HG02763 (cell line): ENCODE data around the gene TMED1.
"Not testable (repeated sequence)": the region's sequence is repeated elsewhere in the genome, so short reads cannot be mapped to it uniquely, and the experiment has no call there.

ENCODE experiments used
- ATAC-seq: cut with Tn5 transposase; IDR thresholded peaks from one replicate; pipeline ENCODE4 v1.9.1; 2021; ENCODE audit warnings: mild to moderate bottlenecking, moderate library complexity; ENCODE audit not compliant: unreplicated experiment

Gene TMED1

GRCh38 chr19:10863107-10863717, 27.2 kb upstream of the TMED1 start:
- no peak for ATAC-seq

GRCh38 chr19:10862561-10863106, 26.6 kb upstream of the TMED1 start:
- ATAC-seq: no peak

DNA sequence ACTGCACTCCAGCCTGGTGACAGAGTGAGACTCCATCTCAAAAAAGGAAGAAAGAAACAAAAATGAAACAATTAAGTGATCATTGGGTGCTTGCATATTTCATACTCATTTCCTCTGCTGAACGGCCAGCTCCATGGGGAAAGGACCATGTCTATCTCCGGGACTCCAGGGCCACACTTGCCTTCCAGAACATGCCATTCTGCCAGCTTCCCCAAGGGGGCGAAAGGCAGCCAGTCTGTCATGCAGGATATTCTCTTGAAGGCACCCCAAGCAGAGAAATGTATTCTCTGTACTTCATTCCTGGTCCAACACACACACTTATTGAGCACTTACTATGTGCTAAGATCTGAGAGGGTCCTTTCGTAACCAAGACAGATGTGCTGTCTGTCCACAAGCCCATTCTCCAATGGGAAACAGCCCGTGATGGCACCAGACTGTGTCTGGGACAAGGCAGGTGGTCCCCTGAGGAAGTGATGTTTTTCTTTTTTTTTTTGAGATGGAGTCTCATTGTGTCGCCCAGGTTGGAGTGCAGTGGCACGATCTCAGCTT, 25.2 kb upstream of the TMED1 start:
- no peak for ATAC-seq

- no peak for ATAC-seq
Measured at GRCh38 chr19:10858204-10858828, 22.3 kb upstream of the TMED1 start.

GRCh38 chr19:10856899-10857298, 20.9 kb upstream of the TMED1 start:
- not testable (repeated sequence) for ATAC-seq

- no peak for ATAC-seq
Measured at GRCh38 chr19:10855879-10856522, 20.0 kb upstream of the TMED1 start.

- no peak for ATAC-seq
Measured at GRCh38 chr19:10854350-10855089, 18.5 kb upstream of the TMED1 start.

DNA sequence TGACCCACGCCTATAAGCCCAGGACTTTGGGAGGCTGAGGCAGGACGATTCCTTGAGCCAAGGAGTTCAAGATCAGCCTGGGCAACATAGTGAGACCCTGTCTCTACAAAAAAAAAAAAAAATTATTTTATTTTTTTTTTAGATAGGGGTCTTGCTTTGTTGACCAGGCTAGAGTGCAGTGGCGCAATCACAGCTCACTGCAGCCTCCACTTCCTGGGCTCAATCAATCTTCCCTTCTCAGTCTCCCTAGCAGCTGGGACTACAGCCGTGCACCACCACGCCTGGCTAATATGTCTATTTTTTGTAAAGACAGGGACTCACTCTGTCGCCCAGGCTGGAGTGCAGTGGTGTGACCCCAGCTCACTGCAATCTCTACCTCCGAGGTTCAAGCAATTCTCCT, 16.9 kb upstream of the TMED1 start:
- ATAC-seq: no peak

DNA sequence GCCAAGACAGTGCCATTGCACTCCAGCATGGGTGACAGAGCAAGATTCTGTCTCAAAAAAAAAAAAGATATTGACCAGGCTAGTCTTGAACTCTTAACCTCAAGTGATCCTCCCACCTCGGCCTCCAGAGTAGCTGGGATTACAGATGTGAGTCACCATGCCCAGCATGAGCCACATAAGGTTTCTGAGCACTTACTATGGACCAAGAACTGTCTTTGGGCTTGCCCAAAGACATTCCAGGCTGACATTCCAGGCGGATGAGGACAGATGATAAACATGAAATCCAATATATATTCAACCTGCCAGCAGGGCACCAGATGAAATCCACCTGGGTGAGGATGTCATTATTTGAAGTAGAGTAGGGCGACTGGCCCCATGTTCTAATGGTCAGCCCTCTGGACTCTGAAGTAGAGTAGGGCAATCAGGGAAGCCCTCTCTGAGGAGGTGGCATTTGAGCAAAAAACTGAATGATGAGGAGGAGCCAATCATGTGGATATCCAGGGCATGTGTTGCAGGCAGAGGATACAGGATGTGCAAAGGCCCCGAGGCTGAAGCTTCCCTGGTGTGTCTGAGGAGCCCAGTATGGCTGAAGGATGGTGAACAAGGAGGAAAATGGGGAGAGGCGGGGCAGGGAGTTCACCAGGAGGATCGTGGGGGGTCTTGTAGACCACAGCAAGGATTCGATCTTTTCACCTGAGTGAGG, 16.2 kb upstream of the TMED1 start:
- ATAC-seq: no peak

DNA sequence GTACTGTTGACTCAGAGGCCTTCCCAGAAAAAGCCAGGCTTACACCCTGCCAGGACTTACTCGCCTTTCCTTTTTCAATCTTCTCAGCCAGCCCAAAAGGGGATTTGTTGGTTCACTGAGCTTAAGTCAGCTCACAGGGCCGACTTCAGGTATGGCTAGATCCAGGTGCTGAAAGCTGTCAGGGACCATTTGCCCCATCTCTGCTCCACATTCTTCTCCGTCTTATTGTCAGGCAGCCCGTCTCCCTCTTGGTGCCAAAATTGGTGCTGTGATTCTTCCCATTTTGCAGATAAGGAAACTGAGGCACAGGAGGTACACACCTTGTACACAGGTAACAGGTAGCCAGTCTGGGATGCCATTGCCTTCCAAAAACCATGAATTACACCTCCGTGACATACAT, 14.6 kb upstream of the TMED1 start:
- ATAC-seq: no peak

DNA sequence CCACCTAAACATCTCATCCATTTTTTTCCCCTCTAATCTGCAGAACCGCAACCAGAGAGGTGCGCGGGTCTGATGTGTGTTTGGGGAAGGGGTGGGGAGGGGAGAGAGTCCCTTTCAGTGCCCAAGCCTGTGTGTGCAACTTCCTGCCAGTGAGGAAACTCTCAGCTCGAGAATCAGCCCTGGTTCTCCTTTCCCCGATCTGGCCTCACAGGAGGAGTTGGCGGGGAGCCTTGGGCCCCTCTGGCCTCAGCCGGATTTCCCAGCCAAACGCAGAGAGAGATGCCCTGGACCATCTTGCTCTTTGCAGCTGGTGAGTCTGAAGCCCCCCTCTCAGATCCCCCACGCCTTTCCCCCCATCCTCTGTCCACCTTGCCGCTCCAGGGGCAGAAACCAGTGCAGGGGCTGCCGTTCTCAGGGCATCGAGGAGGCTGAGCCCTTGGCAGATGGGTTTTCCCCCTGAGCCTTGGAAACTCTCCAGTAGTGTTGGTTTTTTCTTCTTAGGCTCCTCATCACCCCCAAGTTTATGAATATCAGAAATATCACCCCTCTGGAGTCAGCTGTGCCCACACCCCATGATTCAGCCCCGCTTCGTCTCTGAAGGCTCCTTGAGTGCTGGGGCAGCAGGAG, 12.3 kb upstream of the TMED1 start, which contains the start of gene C19orf38:
Gene C19orf38, plus strand, starts transcription at position 186 of the 627 bp plus-strand sequence. Its CDS starts 94 bp downstream, at position 280.
- ATAC-seq: no peak

DNA sequence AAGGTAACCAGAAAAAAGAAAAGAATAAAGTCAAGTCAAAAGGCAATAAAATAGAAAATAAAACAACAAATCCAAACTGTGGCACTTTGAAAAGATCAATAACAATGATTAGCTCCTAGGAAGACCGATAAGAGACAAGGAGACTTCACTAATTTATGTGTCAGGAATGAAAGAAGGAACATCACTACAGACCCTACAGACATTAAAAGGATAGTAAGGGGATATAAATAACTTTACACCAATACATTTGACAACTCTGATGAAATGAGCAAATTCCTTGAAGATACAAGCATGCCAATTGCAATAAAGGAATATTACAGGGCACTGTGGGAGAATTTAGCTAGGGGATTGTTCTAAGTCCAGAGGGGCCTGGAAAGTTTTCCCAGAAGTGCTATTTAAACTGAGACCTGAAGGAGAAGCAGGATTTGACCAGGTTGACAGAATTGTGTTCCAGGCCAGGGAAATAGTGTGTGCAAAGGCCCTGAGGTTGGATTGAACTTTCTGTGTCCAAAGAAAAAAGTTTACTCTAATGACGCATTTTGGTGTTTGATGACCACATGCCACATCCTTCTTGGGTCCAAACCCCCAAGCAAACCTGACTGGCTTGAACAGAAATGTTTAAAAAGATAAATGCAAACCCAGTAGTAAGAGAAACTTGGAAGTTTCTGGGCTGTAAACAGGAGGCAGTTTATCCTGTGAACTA, 10.6 kb upstream of the TMED1 start:
- no peak for ATAC-seq

DNA sequence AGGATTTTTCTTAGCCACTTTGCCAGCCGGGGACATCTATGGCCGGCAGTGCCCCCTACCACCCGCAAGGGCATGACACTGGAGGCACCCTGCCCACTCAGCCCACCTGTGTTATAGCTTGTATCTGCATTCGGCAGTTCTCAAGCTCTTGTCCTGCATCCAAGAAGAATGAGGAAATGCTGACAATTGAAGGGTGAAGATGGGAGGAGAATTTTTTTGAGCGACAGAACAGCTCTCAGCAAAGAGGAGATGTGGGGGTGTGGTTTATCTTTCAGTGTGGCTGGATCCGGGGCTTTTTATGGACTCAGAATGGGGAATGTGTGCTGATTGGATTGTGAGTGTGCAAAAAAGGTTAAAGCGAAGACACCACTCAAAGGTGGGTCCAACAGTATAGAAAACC, 6.8 kb upstream of the TMED1 start:
- no peak for ATAC-seq

DNA sequence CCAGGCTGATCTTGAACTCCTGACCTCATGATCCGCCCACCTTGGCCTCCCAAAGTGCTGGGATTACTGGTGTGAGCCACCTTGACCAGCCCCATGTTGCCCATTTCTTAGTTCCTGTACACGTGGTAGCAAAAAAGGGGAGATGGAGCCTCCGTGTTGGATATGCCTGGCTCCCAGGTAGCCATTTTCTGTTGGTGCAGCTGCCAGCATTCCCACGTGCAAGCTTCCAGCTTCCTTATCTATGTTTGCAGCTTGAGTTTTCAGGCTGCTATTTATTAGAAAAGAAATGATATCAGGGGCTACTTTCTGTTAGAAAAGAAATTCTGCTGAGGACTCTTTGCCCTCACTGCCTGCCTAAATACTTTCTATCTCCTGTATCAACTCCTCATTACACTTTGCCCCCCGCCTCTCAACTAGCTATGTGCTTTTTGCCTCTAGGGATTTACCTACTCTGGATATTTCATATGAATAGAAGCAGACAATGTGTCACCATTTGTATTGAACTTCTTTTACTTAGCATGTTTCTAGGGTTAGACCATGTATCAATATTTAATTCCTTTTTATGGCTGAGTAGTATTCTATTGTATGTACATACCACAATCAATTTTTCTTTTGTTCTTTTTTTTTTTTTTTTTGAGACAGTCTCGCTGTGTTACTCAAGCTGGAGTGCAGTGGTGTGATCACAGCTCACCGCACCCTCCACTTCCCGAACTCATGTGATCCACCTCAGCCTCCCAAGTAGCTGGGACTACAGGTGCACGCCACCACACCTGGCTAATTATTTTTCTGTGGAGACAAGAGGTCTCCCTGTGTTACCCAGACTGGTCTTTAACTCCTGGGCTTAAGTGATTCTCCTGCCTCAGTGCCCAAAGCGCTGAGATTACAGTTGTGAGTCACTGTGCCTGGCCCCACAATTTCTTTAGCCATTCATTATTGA, 3.4 kb upstream of the TMED1 start:
- ATAC-seq: no peak

- ATAC-seq: no peak
Measured at GRCh38 chr19:10838377-10838776, 2.4 kb upstream of the TMED1 start.

- not testable (repeated sequence) for ATAC-seq
Measured at GRCh38 chr19:10837649-10838048, 1.6 kb upstream of the TMED1 start.

DNA sequence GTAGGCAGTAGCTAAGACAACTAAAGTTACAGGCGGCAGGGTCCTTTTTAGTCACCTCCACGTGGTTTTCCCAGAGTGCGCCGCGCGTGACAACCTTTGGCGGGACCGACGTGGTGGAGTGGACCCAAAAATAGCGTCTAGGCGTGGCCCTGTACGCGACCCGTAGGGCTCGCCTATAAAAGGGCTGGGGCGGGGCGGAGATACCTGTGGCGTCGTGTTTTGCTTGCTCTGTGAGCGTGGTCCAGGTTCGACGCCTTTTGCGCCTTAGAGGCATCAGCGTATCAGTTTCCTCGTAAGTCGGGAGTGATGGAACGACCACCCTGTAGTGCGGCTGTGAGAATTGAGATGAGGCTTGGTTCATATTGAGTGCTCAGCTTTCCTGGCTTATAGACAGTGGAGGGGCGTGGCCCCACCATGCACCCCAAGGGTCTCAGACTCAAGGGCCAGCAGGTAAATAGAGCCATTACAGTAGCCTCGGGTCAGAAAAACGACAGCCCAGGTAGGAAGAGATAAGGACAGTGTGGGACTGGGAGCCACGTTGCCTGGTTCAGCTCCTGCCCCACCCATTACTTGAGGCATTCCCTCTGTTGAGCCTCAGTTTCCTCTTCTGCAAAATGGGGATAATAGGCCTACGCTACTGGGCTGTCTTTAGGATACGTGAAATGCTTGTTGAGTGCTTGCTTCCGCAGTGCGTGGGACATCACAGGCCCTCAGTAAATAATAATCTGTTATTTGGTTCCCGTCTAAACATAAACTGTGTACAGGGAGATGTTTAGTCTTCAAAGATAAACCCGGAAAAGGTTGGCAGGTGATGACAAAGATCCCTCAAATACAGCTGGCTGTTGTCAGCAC, 693 bp upstream of the TMED1 start:
- no peak for ATAC-seq
